K562 (cell line): ENCODE data around the gene HOXD13. TPM values are rescaled to one million over a fixed set of nuclear protein-coding genes. Genes with fewer than 3 reads are reported as not detected.

Experiments
- CBFA2T3 ChIP-seq: fragments of 450-650 bp; IDR thresholded peaks from 2 replicates; pipeline ENCODE4 v1.6.1; 2017
- CBX2 ChIP-seq: fragments of 200-600 bp; sonication (generic); IDR thresholded peaks from one replicate; pipeline ENCODE4 v1.6.1; 2012; ENCODE audit warnings: mild to moderate bottlenecking, low read length, inconsistent platforms; ENCODE audit not compliant: insufficient read depth, poor library complexity, severe bottlenecking
- CHD2 ChIP-seq: IDR thresholded peaks from 2 replicates; pipeline ENCODE4 v1.6.1; 2011; ENCODE audit warnings: low read depth, low read length
- DACH1 ChIP-seq: fragments of 450-650 bp; IDR thresholded peaks from 2 replicates; pipeline ENCODE4 v1.6.1; 2018; ENCODE audit not compliant: partially characterized antibody
- FOXP4 ChIP-seq: sonication (generic); formaldehyde crosslinking; IDR thresholded peaks from 2 replicates; pipeline ENCODE4 v1.8.0; 2022; ENCODE audit warnings: mild to moderate bottlenecking, missing genetic modification reagents, borderline replicate concordance
- GTF2A2 ChIP-seq: IDR thresholded peaks from 2 replicates; pipeline ENCODE4 v1.6.1; 2016; ENCODE audit warnings: mild to moderate bottlenecking, missing genetic modification characterization, missing compliant biosample characterization
- HMG20A ChIP-seq: fragments of 450-650 bp; formaldehyde crosslinking; conservative IDR thresholded peaks from 2 replicates; pipeline ENCODE4 v1.4.0; 2020; ENCODE audit warnings: mild to moderate bottlenecking, mixed read lengths
- HNRNPH1 ChIP-seq: fragments of 200-400 bp; formaldehyde crosslinking; optimal IDR thresholded peaks from 2 replicates; pipeline ENCODE3; 2017; ENCODE audit warnings: low read depth, mild to moderate bottlenecking, low read length, moderate library complexity
- MECOM ChIP-seq: fragments of 250-450 bp; sonication (Bioruptor Pico); IDR thresholded peaks from 2 replicates; pipeline ENCODE4 v1.8.0; 2022; ENCODE audit warnings: inconsistent platforms
- MTA1 ChIP-seq: fragments of 450-650 bp; IDR thresholded peaks from 2 replicates; pipeline ENCODE4 v1.6.1; 2017; ENCODE audit warnings: borderline replicate concordance
- MYC ChIP-seq, 2 experiments: fragments of 250-450 bp in 1 of 2; sonication (Bioruptor Pico) in 1 of 2; IDR thresholded peaks; 2 replicates each; pipeline versions ENCODE4 v1.5.1 to v1.6.1; 2012 to 2021; ENCODE audit warnings: low read depth in 2 of 2, borderline replicate concordance in 1 of 2, improper control_type of control experiment in 1 of 2, low read length in 1 of 2, mild to moderate bottlenecking in 1 of 2, moderate library complexity in 1 of 2
- NR2F6 ChIP-seq: fragments of 450-650 bp; formaldehyde crosslinking; IDR thresholded peaks from 2 replicates; pipeline ENCODE4 v1.4.0; 2020; ENCODE audit warnings: mild to moderate bottlenecking
- POLR2G ChIP-seq: fragments of 200-400 bp; formaldehyde crosslinking; IDR thresholded peaks from 2 replicates; pipeline ENCODE4 v1.6.1; 2017; ENCODE audit warnings: low read depth, mild to moderate bottlenecking, antibody characterized with exemption, low read length, moderate library complexity
- POLR3A ChIP-seq: IDR thresholded peaks from 2 replicates; pipeline ENCODE4 v1.6.1; 2011; ENCODE audit warnings: borderline replicate concordance, mild to moderate bottlenecking, moderate library complexity; ENCODE audit not compliant: insufficient read length, insufficient read depth; ENCODE audit errors: extremely low read depth
- SMAD1 ChIP-seq: fragments of 150-350 bp; IDR thresholded peaks from 2 replicates; pipeline ENCODE4 v1.6.1; 2014; ENCODE audit warnings: low read length, low read depth; ENCODE audit not compliant: partially characterized antibody
- SMARCB1 ChIP-seq: IDR thresholded peaks from 2 replicates; pipeline ENCODE4 v1.6.1; 2011; ENCODE audit warnings: improper control_type of control experiment, low read depth; ENCODE audit not compliant: insufficient read length
- TARDBP ChIP-seq: fragments of 450-650 bp; IDR thresholded peaks from 2 replicates; pipeline ENCODE4 v1.6.1; 2016
- TFE3 ChIP-seq: fragments of 450-650 bp; formaldehyde crosslinking; IDR thresholded peaks from 2 replicates; pipeline ENCODE4 v1.4.0; 2020; ENCODE audit warnings: mild to moderate bottlenecking, mixed read lengths
- ZBTB7A ChIP-seq: IDR thresholded peaks from 2 replicates; pipeline ENCODE4 v1.6.1; 2011; ENCODE audit warnings: low read depth, mild to moderate bottlenecking, low read length, moderate library complexity, borderline replicate concordance; ENCODE audit not compliant: control insufficient read depth
- ZNF23 ChIP-seq: fragments of 250-450 bp; sonication (Bioruptor Pico); IDR thresholded peaks from 2 replicates; pipeline ENCODE4 v1.4.0; 2020; ENCODE audit warnings: mild to moderate bottlenecking
- ZNF311 ChIP-seq: fragments of 250-450 bp; sonication (Bioruptor Pico); IDR thresholded peaks from 2 replicates; pipeline ENCODE4 v1.4.0; 2020; ENCODE audit warnings: mild to moderate bottlenecking, moderate library complexity
- ZNF75A ChIP-seq: fragments of 450-650 bp; formaldehyde crosslinking; IDR thresholded peaks from 2 replicates; pipeline ENCODE4 v1.4.0; 2020; ENCODE audit warnings: mild to moderate bottlenecking
- polyA plus RNA-seq, 8 experiments: library from polyadenylated mRNA; depleted of rRNA in 4 of 8; stranded (reverse) in 5 of 8; unstranded in 3 of 8; fragments of >200 nt; fragmentation: Nextera tagmentation in 2 of 8; fragmentation: Illumina TruSeq in 1 of 8; extraction: Ambion mirVana in 2 of 8; extraction: Trizol in 1 of 8; gene quantifications; 2 replicates each; pipeline versions ENCODE4 v1.2.1 to v1.2.3, GENCODE V29; 2011 to 2014; ENCODE audit warnings: inconsistent platforms in 1 of 8, missing spikeins in 1 of 8
- total RNA-seq, 7 experiments: library from RNA; depleted of rRNA in 6 of 7; stranded (reverse); fragments of >200 nt in 6 of 7; fragmentation: Illumina TruSeq in 2 of 7; extraction: Trizol in 2 of 7; gene quantifications; 2 replicates each; pipeline versions ENCODE4 v1.2.1 to v1.2.3, GENCODE V29; 2011 to 2021; ENCODE audit warnings: low replicate concordance in 1 of 7
- TF ChIP-seq, protein P1 (sequence below): fragments of 450-650 bp; IDR thresholded peaks from 2 replicates; pipeline ENCODE4 v1.6.1; 2016; ENCODE audit warnings: low read depth, mild to moderate bottlenecking, moderate library complexity

The HOXD13 gene
- total and polyA plus RNA-seq, 9 of the 15 experiments (the other 6 are each of a cell fraction or from before 2014, with no cell fraction given): 0.03 to 0.04 TPM; not detected in 7

- TF ChIP-seq ZNF311 (CRISPR knock-in tag) (no peak), SMARCB1 (no peak), FOXP4 (CRISPR knock-in tag) (no peak), SMAD1 (no peak), HMG20A (no peak), MECOM (CRISPR knock-in tag) (no peak), POLR3A (no peak), POLR2G (peak; percentile 60), CBX2 (peak; percentile 92), ZBTB7A (peak; percentile 49; the same call in 1 of the 2 replicates), NR2F6 (CRISPR knock-in tag) (no peak), TARDBP (no peak), ZNF75A (CRISPR knock-in tag) (no peak), HNRNPH1 (no peak), DACH1 (no peak), GTF2A2 (tag) (no peak), CBFA2T3 (no peak), MYC (IDR thresholded peaks at IDR 0.05; ENCODE audit: low read depth, low read length) (peak; percentile 42; the same call in 1 of the 2 replicates), MYC (CRISPR knock-in tag; IDR thresholded peaks at IDR 0.05; ENCODE audit: borderline replicate concordance, low read depth) (no peak), MTA1 (no peak), CHD2 (no peak), ZNF23 (no peak), TFE3 (CRISPR knock-in tag) (no peak)
- TF ChIP-seq, protein P1, sequence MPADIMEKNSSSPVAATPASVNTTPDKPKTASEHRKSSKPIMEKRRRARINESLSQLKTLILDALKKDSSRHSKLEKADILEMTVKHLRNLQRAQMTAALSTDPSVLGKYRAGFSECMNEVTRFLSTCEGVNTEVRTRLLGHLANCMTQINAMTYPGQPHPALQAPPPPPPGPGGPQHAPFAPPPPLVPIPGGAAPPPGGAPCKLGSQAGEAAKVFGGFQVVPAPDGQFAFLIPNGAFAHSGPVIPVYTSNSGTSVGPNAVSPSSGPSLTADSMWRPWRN: no peak
These were observed 4.7 kb downstream of the HOXD13 start (continued) for GRCh38 chr2:176096986-176097819.
